HG03442 (cell line): Measurements from ENCODE around the gene HDAC4.

Source experiments
- ATAC-seq: cut with Tn5 transposase; IDR thresholded peaks from one replicate; pipeline ENCODE4 v1.9.1; 2021; ENCODE audit warnings: mild to moderate bottlenecking, moderate library complexity; ENCODE audit not compliant: unreplicated experiment

Gene HDAC4

DNA sequence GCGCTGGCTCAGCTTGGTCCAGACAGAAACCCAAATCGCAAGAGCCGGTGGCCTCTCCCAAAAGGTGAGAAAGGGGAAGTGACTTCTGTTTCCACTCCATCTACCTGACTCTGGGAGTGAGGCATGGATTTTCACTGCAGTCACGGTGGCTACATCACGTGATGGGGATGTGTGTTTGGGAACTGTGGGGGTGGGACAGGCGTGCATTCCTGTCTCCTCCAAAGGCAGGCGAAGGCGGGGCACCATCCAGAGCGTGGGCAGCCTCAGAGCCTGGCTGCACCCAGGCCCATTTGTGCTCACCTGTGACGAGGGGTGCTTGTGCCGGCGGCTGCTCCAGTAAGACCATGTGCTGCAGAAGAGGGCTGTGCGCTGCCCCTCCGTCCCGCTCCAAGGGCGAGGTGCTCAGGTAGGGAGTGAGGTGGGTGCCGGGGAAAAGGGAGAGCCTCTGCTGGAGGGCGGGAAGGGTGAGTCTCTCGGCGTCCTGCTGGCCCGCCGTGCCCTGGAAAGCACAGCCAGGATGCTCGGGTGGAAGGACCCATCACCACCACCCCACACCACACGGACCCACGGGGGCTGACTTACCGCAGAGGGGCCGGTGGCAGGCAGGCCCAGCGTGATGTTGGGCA, 266.8 kb downstream of the HDAC4 start:
- ATAC-seq = no peak

- ATAC-seq = no peak
Measured at GRCh38 chr2:239132786-239133185, 268.0 kb downstream of the HDAC4 start.

DNA sequence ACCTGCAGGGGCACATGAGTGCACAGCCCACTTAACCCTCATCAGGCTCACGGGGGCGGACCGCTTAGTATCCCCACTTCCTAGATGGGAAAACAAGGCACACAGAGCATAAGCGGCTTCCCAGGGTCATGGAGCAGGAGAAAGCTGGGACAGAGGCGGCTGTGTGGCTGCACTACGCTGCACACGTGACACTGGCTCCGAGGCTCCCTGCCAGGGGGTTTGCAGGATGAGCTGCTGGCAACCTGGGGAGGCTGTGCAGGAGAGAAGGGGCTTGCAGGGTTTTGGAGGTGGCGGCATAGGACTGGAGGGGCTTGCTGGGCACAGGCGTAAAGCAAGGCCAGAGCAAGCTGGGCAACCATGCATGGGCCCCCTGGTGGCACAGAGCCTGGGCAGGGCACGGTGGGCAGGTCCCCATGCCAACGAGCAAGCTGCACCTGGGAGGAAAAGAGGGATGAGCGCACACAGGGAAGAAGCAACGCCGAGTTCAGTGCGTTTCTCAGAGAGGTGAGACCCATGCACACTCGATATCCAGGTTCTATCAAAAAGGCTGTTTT, 268.6 kb downstream of the HDAC4 start:
- no peak for ATAC-seq

- ATAC-seq = no peak
Measured at GRCh38 chr2:239131521-239131920, 269.3 kb downstream of the HDAC4 start.

DNA sequence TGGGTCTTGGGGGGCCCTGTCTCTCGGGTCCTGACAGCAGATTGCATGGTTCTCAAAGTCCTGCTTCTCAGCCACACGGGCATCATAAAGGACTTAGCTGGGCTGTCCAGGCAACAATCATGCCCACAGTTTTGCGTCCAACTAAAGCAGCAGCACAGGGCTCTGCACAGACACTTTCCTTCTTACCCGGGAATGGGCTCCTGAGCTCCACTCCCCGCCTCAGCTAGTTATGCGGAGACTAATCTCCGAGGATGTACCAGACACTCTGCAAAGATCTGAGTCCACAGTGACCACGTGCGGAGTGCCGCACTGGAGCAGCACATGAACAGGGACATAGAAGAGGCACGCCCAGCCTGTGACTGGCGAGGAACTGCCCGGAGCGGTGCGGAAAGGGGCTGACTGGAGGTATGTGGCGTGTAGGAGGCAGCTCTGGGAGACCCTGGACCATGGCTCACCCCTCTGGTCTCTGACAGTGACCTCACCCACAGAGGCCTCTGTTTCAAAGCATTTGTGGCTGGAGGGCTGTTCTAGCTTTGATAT, 270.0 kb downstream of the HDAC4 start:
- ATAC-seq = no peak

DNA sequence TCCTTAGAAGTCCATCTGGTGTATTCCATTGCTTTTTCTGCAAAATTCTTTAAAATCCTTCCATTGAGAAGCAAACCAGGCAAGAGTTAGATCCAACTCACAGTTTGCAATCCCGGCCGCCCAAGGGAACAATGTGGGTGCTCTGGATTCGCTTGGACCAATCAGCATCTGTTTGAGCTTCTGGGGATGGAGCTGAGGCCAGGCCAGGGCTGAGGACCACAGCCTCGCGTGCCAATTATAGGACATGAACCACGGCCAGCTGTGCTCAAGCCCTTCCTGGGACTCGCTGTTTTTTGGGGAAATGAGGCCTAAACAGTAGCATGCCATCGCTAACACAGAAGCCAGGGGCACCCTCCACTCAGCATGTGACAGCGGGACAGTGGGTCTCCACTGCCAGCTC, 270.8 kb downstream of the HDAC4 start:
- no peak for ATAC-seq

GRCh38 chr2:239129147-239129920, 271.5 kb downstream of the HDAC4 start:
- no peak for ATAC-seq

DNA sequence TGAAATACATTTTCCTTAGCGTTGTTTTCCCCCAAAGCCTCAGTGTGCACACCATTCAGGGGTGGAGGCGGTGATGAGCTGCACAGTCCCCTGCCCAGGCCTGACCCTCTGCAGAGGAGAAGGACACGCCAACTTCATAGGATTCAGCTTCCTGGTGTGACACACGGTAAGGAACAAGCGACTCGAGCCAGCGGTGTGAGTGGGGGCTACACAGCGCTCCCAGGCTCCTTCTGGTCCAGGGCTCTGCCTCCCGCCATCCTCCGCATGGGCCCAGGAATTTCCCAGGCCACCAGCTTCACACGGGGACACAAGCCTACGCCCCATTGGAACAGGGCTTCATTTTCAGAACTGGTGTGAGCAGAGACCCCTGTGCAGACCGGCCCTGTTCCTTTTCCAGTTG, 272.1 kb downstream of the HDAC4 start:
- ATAC-seq = no peak

GRCh38 chr2:239127513-239127912, 273.3 kb downstream of the HDAC4 start:
- no peak for ATAC-seq

DNA sequence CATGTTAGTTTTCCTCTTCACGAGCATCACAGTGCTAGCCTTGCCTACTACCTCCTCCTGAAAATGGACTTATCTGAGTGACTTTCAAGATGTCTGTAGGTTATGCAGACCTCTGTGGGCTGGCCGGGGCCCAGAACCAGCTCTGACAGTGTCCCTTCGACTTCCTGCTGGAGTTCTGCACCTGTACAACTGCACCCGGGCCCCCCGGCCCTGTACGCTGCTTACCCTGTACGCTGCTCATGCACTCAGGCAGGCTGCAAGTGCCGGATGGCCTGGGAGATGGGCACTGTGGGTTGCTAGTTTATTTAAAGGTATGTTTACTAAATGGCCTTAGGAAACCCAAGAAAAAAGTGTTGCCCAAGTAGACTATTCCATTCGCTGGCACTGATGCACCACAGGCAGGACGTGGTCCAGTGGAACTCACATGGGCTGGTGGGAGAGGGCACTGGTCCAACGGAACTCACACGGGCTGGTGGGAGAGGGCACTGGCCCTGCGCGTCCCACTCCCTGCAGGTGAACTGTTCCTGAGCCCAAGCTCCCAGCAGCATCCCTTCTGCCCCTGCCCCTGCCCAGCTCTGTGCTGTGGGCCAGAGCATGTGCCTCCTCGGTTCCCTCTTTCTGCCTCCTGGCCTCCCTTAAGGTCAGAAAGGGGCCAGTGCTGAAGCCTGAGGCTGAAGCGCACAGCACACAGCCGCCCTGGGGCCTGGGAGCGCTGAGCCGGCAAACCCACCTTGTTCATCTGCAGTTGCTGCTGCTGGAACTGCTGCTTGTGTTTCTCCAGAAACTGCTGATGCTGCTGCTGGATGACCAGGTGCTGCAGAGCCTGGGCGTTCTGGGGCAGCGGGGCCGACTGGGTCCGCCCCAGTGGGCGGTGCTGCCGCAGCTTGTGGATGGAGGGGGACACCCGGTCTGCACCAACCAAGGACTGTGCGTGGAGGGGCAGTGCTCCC, 274.8 kb downstream of the HDAC4 start:
- no peak for ATAC-seq

- ATAC-seq = no peak
Measured at GRCh38 chr2:239124152-239124899, 276.5 kb downstream of the HDAC4 start.

DNA sequence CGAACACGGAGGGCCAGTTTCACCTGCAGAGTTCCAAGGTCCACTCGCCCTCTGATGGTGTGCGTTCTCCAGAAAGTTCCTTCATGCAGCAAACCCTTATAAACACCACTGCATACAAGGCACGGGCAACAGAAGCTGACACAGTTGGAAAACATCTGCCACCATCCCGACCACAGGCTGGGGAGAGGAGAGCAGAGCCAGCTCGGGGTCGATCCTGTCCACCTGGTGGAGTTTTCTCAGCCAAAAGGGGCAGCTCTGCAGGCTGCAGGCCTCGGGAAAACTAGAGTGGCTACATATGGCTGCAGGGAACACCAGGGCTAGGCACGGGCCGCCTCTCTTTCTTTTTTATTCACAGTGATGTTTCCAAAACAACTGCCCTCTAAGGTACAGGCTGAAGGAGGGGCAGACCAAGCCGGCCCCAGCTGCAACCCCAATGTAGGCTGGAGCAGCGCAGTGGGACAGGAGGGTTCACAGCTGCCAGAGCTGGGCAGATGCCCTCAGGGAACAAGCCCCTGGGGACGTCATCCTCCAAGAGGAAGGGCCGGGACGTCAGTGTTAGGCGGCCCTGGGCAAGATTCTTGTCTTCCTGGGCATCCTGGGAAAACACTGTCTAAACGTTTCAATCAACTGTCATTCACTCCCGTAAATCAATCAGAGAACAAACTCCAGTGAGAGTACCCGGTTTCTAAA, 278.3 kb downstream of the HDAC4 start:
- no peak for ATAC-seq

DNA sequence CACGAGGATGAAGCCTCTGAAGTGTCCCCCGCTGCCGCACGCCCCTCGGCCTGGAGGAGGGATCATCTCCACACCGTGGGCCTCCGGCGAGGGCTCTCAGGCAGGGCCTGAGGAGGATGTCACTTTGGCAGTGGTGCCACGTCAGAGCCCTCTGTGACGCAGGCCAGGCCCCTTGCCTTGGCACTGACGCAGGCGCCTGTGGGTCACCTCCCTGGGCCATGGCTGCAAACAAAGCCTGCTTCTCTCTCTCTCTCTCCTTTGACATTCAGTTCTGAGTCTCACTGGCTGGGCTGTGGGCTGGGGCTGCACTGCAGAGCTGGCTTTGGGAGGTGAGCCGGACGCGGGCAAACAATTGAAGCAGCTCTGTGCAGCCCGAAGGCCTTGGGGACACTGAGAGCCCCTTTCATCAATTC, 279.2 kb downstream of the HDAC4 start:
- no peak for ATAC-seq

DNA sequence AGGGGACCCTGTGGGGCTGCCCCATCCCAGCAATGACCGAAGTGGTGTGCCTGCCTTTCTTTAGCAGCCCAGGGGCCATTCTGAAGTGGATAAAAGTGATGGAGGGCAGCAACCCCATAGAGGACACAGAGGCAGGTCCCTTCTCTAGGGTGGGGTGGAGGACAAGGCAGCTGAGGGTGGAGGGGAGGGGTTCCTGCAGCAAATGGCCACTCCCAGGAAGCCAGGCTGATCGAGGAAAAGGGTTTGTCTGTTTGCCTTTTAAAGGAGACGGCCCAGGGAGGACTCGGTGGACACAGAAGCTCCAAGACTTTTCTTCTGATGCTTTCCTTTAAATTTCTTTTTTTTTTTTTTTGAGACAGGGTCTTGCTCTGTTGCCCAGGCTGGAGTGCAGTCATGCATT, 280.2 kb downstream of the HDAC4 start:
- no peak for ATAC-seq

DNA sequence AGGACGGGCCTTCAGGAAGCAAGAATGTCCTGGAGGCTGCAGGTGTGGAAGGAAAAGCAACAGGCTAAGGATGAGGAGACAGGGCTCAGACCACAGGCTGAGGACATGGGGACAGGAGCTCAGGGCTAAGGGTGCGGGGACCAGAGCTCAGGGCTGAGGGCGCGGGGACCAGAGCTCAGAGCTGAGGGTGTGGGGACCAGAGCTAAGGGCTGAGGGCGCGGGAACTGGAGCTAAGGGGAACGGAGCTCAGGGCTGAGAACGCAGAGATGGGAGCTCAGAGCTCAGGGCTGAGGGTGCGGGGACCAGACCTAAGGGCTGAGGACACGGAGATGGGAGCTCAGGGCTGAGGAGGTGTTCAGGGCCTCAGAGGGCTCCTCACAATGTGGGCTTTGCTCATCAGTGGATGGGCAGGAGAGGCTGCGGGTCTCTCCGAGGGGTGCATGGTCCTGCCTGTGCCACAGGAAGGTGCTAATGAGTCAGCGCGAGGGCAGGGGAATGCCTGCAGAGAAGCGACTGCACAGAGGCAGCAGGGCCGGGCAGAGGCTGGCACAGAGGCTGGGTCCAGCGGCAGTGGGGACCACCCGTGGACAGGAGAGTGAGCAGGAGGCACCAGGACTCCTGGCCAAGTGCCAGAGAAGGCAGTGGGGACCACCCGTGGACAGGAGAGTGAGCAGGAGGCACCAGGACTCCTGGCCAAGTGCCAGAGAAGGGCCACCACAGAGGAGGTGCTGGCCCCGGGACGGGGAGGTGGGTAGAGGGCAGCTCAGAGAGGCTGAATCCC, 281.3 kb downstream of the HDAC4 start:
- ATAC-seq = no peak

- ATAC-seq = no peak
Measured at GRCh38 chr2:239118675-239119211, 282.1 kb downstream of the HDAC4 start.

GRCh38 chr2:239118264-239118663, 282.6 kb downstream of the HDAC4 start:
- no peak for ATAC-seq

- no peak for ATAC-seq
Measured at GRCh38 chr2:239117831-239118230, 283.0 kb downstream of the HDAC4 start.
